HG02759 (cell line): ENCODE results near the gene FAM209A.
"Not testable (repeated sequence)": the region's sequence is repeated elsewhere in the genome, so short reads cannot be mapped to it uniquely, and the experiment has no call there.

Experiments used
- ATAC-seq: cut with Tn5 transposase; IDR thresholded peaks from one replicate; pipeline ENCODE4 v1.9.1; 2021; ENCODE audit warnings: mild to moderate bottlenecking, moderate library complexity; ENCODE audit not compliant: unreplicated experiment

The FAM209A gene, protein sequence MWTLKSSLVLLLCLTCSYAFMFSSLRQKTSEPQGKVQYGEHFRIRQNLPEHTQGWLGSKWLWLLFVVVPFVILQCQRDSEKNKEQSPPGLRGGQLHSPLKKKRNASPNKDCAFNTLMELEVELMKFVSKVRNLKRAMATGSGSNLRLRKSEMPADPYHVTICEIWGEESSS

DNA sequence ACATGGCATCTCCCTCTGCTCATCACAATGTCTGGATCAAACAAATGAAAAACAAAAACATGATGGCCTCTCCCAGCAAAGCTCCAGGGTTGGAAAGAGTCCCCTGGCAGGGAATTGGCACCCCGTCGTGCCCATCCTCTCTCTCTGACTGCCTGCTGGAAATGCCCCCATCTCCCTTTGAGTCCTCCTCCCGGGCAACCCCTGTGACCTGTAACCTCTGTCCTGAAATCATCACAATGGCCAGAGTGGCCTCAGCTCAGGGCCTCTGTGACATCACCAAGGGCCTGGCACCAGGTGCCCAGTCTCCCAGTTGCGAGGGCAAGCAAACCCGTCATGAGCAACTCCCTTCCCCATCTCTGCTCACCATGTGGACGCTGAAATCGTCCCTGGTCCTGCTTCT is at the start of gene FAM209A:
TSS of gene FAM209A (plus strand) at position 301 of the 400 bp plus-strand sequence. CDS start at position 366, 65 bp downstream.
- not testable (repeated sequence) for ATAC-seq

DNA sequence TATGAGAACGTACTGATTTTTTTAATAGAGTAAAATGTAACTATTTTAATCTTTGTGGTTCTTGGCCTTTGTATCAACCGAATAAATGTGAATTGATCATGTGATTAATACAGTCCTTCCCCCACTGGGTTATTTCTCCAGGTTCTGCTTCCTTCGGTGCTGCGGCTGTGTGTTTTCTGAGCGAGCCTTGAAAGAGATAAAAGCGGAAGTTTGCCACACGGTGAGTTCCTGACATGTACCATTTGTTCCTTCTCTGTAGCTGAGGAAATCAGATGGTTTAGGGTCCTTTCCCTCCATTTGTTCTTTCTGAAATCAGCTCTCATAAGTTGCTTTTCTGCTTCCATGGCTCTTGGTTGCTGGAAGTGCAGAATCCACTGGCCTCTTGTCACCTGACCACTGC is 40.6 kb upstream of the FAM209A start:
- ATAC-seq = no peak

DNA sequence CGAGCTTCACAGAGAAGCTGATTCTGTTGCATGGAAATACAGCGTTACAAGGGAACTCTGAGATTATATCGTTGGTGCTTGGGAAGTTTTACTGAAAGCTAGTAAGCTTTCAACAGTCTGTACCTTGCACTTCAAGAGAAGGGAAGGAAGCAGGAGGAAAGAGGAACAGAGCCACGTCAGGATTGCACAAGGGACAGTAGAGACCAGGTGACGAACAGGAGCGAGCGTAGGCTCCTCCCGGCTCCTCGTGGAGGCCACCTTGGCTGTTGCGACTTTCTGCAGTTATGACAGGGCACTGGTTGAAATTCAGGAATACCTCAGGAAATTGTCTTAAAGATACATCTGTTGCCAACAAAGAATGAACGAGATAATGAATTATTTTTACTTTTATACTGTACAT is 37.3 kb upstream of the FAM209A start:
- no peak for ATAC-seq

DNA sequence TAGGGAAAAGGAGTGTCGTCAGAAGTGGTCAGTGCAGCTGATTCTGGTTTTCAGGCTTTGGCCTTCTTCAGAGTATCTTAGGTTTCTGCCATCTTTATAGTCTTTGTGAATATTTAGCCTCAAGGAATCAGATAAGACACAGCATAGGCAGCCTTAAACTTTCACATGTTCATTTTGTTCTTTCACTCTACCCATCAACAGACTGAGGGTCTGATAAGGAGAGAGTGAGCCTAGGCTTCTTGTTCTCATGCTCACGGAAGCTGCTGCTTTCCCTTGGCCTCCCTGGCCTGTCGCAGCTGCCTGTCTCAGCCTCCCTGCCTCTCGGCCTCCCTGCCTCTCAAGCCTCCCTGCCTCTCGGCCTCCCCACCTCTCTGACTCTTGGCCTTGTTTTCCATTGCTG is 36.0 kb upstream of the FAM209A start:
- no peak for ATAC-seq

DNA sequence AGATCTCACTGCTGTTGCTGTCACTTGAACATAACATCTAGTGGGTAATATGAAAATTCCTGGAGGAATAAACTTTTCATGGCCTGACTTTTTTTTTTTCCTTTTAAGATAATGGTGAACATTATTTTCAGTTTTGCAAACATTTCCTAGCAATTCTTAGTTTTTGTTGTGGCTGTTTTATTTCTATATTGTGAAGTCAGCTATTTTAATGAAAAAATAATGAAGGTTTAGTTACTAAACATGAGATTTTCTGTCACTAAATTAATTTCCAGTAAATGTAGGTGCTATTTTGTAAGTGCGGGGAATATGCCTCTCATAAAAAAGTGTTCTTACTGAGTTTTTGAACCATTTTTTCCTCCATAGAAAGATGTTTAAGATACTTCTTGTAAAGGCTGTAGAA is 23.4 kb upstream of the FAM209A start:
- ATAC-seq = no peak

DNA sequence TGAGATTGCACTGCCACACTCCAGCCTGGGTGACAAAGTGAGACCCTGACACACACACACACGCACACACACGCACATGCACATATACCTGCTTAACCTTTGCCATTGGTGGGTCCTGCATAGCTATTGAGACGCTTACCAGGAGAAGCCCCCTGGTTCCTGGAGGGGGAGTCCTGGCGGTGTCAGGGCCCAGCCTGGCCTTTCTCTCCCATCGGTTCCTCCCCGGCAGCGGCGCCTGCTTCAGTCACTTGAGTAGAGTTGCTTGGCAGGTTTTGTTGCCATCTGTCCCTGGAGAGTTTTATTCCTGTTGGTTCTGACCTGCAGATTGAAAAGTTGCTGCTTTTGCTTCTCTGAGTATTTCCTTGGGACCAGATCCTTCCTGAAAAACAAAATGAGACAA is 20.6 kb upstream of the FAM209A start:
- ATAC-seq = no peak

DNA sequence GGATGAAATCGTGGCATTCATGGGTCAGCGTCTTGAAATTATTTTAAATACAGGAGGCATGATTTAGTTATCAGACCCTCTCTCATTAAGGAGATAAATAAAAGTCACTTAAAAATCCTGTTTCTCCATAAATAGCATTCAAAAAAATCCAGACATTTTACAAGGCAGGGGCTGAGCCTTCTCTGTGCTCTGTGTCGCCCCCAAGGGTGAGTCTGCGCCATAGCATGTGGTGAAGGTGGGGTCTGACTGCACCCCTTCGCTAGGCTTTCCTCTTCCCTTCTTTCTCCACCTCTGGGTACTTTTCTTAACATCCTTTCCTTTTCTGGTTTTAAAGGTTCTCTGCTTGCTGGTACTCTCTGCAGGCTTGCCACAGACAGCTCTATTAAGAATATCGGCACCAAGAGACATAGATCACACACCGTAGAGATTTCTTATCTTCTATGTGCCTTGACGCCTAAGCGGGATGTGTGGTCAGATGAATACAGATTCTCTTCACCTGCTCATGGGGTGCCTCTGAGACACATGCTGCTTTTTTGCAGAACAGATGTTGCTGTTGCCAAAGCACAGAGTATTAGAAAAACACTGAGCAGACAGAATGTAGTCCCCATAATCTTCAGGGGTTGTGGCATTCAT is 20.1 kb upstream of the FAM209A start:
- ATAC-seq = no peak

DNA sequence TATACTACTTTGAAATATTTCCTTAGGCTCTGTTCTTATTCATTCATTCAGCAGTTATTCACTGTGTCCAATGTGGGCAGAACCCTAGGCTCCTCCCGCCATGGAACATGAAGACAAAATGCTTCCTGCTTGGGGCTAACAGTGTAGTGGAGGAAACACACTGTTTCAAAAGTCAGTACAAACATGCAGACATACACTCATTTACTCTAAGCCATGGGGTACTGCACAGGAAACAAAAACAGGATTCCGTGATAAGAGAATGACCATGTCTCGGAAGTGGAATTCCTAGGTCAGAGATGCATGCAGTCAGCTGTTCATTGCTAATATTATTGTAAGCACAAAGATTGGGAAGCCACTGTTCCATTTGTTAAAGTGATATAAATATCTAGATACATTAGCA is 18.4 kb upstream of the FAM209A start:
- ATAC-seq = no peak

DNA sequence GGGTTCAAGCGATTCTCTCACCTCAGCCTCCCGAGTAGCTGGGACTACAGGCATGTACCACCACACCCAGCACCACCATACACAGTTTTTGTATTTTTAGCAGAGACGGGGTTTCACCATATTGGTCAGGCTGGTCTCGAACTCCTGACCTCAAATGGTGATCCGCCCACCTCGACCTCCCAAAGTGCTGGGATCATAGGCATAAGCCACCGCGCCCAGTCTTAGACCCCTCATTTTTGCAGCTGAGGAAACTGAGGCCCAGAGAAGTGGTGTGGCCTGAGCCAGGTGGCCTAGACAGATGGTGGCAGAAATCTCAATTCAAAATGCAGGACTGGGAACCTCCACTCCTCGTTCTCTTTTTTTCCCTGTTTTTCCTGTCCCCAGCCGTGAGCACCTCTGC is 12.6 kb upstream of the FAM209A start:
- ATAC-seq = no peak

DNA sequence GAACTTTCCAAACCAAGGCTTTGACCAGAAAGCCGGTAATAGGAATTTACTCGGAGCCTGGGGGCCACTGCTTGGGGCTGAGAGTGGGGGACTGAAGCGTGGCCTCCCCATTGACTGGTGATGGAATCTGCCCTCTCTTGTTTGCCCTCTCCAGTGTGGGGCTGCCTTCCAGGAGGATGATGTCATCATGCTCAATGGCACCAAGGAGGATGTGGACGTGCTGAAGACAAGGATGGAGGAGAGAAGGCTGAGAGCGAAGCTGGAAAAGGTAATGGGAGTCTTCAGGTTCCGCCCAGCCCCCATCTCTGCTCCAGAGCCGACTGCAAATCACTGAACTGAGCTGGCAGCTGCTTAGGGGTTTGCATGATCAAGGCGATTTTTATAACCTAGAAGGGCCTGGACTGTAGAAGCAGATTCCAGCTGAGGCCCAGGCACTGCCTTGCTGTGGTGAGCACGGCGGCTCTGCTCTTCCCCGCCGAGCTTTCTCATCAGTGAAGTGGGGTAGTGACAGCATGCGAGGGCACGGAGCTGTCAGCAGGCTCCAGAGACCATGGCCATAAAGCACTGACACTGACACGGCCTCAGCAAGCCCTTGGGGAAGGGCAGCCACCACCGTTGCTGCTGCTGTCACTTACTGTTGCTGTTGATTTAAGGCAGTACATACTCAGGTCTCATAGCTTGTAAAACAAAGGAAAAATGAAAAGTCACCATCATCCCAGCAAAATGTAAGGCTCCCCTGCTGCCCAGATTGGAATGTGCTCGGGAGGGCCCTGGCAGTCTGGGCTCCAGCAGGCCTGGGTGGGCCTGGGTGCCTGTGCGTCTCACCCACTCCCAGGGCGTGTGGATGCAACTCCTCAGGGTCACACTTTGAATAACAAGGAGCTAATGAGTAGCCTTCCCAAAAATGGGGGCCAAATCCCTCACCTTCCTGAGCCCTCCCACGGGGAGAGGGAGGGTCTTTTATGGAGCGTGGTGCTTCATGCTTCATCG is 11.1 kb upstream of the FAM209A start:
- no peak for ATAC-seq

DNA sequence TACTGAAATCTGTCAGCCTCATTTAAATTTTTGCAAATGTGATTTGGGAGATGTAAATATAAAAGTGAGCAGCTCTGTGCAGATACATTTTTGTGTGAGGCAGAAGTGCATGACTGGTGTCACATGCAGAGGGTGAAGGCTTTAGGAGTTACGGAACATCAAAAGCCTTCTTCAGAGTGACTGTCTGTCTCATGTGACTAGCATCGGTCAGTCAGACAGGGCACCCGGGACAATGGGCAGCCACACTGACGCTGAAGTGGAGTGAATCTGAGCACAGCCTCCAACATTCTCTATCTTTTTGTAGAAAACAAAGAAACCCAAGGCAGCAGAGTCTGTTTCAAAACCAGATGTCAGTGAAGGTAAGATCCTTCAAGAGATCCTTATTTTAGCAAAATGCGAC is 7.9 kb upstream of the FAM209A start:
- no peak for ATAC-seq

DNA sequence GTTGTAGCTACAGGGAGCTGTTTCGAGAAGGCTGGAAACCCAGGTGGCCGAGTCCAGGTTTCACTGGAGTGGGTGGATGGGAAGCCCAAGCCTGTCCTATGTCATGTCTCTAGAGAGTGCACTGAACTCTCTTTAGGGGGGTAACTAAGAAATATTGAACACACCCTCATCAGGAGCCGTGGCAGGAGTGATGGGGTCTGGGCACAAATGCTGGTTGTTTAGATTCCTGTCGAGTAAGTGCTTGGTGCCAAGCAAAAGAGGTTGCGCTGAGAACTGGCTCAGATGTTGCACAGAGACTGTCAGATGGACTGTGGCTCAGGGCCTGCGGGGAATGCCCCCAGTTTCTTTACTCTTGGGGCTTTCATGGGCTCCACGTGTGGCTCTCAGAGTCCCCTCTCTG is 7.3 kb upstream of the FAM209A start:
- ATAC-seq = no peak

DNA sequence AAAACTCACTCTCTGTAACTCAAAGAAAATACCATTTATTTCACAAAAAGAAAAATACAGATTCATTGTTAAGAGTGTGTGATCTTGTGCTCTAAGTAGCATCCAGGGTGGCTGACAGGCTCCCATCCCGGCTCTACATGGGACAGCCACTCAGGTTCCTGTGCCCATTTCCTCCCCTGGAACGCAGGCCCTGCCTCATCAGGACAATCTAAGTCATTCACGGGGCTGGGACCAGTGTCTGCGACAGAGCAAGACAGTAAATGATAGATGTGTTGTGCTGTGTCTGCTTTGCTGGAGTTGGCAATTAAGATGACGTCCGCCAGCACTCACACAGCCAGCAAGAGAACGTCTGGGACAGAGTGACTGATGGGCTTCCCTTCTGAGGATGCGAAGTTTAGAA is 6.9 kb upstream of the FAM209A start:
- ATAC-seq = no peak

DNA sequence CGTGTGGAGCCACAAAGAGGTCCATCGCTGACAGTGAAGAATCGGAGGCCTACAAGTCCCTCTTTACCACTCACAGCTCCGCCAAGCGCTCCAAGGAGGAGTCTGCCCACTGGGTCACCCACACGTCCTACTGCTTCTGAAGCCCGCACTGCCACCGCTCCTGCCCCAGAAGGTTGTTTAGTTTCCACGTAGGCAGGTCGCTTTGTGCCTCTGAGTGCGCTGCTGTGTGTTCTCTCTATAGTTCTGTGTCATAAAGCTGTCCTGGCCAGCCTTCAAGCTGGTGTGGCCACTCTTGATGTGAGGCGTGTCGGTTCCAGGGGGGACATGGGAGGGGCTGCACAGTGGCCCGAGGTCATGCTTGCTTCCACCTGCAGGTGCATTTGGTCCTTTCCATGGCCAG is 6.4 kb upstream of the FAM209A start:
- ATAC-seq = no peak

DNA sequence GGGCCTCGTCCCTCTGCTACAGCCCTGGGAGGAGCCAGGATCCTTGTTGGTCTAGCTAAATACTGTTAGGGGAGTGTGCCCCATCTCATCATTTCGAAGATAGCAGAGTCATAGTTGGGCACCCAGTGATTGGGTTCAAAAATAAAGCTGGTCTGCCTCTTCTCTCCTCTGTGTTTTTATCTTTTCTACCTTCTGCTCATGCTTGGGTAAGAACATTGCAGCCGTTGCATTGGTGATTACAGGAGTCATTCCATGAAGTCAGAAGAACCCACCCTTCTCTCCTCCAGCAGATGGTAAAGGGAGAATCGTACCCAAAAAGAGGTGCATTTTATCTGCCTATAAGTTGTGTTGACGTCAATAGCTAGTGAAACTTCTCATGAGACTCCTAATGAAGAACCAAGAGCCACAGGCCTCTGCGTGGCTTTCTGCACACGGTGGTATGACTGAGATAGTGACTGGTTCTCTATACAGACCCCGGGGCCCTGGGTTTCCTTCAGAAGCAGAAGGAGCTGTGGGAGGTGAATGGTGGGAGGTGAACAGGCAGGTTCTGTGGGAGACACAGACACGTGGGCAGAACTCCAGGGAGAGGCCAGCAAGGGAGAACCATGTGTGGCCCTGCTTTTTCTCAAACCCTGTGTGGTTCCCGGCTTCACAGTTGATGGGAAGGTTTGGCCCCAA is 5.7 kb upstream of the FAM209A start:
- ATAC-seq = no peak

DNA sequence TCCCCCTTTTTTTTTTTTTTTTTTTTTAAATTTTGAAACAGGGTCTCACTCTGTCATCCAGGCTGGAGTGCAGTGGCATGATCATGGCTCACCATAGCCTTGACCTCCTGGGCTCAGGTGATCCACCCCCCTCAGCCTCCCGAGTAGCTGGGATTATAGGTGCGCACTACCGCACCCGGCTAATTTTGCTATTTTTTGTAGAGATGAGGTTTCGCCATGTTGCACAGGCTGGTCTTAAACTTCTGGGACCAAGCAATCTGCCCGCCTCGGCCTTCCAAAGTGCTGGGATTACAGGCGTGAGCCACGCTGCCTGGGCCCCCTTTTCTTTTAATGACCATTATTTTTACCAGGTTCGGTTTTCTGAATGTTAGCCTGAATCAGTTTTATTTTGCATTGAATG is 5.0 kb upstream of the FAM209A start:
- ATAC-seq = no peak

DNA sequence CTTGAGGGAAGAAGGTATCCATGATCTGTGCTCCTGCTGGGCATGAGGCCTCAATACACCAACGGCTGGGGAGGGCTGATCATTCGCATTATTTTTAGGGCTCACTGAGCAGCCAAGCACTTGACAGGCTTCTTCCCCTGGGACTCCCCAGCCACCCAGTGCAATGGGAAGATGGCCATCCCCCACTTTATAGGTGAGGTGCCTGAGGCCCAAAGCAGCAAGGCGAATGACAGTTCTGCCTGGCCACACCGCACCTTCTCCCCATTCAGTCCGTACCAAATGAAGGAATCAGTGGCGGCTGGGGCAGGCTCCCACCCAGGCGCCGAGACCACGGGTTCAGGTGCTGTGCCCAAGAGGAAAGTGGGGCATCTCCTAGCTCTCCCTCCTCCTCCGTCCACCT is 4.4 kb upstream of the FAM209A start:
- ATAC-seq = no peak

DNA sequence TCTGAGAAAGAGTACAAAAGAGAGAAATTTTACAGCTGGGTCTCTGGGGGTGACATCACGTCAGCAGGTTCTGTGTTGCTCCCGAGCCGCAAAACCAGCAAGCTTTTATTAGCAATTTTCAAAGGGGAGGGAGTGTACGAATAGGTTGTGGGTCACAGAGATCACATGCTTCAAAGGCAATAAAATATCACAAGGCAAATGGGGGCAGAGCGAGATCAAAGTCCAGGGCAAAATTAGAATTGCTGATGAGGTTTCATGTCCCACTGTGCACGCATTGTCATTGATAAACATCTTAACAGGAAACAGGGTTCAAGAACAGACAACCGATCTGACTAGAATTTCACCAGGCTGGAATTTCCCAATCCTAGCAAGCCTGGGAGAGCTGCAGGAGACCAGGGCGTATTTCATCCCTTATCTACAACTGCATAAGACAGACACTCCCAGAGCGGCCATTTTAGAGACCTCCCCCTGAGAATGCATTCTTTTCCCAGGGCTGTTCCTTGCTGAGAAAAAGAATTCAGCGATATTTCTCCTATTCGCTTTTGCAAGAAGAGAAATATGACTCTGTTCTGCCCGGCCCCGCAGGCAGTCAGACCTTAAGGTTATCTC is 3.7 kb upstream of the FAM209A start:
- not testable (repeated sequence) for ATAC-seq

DNA sequence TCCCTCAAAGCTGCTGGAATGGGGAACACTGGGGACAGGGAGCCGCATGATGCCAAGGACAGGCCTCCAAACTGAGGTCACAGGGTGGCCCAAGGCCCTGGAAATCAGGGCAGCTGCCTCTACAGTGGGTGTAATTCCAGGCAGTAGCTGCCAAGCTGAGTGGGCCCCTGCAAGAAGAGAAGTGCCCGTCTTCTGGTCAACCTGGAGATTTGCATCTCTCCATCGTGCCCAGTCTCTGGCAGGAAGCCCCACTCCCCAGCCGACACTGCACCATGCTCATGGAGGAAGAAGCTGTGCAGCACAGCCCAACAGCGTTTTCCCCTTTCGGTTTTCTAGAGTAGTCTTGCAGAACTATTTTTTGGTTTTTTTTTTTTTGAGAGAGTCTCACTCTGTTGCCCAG is 2.2 kb upstream of the FAM209A start:
- no peak for ATAC-seq

DNA sequence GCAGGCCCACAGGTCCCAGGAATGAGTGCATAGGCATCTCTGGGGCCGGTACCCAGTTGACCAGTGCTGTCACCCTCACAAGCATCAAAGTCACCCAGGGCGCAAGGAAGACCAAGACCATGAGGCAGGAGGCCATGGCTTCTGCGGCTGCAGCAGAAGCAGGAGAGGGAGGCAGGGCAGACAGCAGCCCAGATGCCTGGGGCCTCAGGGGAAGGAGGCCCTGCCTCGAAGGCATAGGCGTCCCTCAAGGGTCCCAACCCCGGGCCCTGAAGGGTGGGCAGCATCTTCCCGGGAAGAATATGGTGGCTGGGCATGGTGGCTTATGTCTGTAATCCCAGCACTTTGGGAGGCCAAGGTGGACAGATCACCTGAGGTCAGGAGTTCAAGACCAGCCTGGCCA is 3.0 kb downstream of the FAM209A start:
- no peak for ATAC-seq

DNA sequence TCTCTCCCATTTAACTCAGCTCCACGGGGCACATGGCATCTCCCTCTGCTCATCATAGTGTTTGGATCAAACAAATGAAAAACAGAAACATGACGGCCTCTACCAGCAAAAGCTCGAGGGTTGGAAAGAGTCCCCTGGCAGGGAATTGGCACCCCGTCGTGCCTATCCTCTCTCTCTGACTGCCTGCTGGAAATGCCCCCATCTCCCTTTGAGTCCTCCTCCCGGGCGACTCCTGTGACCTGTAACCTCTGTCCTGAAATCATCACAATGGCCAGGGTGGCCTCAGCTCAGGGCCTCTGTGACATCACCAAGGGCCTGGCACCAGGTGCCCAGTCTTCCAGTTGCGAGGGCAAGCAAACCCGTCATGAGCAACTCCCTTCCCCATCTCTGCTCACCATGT is 8.4 kb downstream of the FAM209A start, which contains the start of gene FAM209B:
TSS of gene FAM209B (plus strand) at position 301 of the 400 bp plus-strand sequence. CDS start at position 397, 96 bp downstream.
- not testable (repeated sequence) for ATAC-seq
